VCaP (cell line): ENCODE data around the gene TMEM138.
A peak's percentile ranks its signal among the peaks of the same experiment; 100 is the strongest.

Experiments used
- H3K27ac ChIP-seq: fragments of 450-650 bp; 2 replicates; pipeline ENCODE4 v1.5.1; 2017
- CTCF ChIP-seq: fragments of 450-650 bp; conservative IDR thresholded peaks from 2 replicates; pipeline ENCODE4 v1.5.1; 2017; ENCODE audit warnings: mild to moderate bottlenecking, moderate library complexity

Gene TMEM138

DNA sequence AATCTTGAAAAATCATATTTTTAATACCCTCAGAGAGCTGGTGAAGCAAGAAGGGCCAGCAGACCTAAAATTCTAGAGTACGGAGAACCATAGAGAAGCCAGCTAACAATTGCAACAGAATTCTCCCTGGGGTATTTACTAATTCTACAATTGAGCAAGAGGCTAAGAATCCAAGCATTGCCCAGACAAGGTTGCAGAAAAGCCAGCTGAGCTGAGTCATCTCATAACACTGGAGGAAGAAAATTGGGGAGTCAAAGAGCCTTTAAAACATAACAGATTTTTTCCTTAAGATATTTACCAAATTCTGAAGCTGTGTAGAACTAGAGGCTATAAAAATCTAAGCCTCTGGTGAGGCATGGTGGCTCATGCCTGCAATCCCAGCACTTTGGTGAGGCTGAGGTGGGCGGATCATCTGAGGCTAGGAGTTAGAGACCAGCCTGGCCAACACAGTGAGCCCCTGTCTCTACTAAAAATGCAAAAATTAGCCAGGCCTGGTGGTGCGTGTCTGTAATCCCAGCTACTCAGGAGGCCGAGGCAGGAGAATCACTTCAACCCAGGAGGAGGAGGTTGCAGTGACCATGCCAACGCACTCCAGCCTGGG is 16.6 kb downstream of the TMEM138 start:
- no peak for TF ChIP-seq CTCF
- H3K27ac ChIP-seq = no peak overlapping the region; the same call in 1 of the 2 replicates

DNA sequence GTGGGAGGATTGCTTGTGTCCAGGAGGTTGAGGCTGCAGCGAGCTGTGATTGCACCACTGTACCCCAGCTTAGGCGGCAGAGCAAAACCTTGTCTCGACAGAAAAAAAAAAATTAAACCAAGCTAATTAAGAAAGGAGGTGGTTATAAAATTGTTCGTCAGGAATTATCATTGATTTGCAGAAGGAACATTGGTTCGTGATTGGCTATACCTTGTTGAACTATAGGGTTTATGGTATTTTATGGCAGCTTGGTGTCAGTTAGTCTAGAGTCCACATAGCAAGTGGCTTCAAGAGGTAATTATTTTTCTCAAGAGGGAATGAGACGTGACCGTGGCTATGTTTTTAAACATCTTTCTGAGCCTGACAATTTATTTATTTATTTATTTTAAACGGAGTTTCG is 18.7 kb downstream of the TMEM138 start:
- no peak for TF ChIP-seq CTCF
- no peak overlapping the region for H3K27ac ChIP-seq

GRCh38 chr11:61383859-61384258 is 21.7 kb downstream of the TMEM138 start:
- peak overlapping the region; percentile 5; the same call in 1 of the 2 replicates for H3K27ac ChIP-seq

- no peak for TF ChIP-seq CTCF
- H3K27ac ChIP-seq = peak overlapping the region; percentile 5; the same call in 1 of the 2 replicates
Observed at GRCh38 chr11:61384271-61385242, 22.4 kb downstream of the TMEM138 start.

DNA sequence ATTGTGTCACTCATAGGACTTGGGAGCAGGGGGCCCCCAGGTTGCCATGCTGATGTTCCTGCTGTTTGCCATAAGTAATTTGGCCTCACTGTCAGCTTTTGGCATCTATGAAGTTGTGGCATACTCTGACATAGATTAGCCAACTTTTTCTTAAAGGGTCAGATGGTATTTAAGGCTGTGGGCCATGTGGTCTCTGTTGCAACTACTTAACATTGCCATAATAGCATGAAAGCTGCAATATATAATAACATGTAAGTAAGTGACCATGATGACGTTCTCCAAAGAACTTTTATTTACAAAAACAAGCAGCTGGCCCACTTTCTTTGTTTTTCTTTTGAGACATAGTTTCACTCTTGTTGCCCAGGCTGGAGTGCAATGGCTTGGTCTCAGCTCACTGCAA is 28.0 kb downstream of the TMEM138 start:
- no peak for TF ChIP-seq CTCF
- no peak overlapping the region for H3K27ac ChIP-seq

DNA sequence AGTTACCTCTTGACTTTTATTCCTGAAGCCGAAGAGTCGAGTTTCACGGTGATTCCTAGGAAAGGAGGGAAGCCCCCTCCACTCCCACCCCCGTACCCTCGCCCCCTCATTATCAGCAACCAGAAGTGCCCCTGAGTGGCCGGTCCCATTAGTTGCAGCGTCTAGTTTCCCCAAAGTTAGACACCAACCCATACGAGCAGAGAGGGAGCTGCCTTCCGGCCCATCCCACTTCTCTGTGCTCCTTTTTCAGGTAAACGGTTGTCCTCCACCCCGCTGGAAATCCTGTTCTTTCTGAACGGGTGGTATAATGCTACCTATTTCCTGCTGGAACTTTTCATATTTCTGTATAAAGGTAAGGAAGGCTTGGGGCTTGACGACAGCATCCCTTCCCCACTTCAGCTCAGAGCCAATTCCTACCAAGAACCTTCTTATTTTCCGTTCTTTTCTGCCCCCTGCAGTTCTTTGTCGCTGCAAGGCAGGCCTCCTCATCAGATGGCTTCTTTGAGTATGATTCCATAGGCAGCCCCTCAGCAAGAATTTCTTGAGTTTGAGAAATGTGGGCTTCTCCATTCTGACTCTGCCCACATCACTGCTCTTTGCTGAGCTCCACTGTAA is 30.9 kb downstream of the TMEM138 start:
- H3K27ac ChIP-seq = peak overlapping the region; percentile 91
- TF ChIP-seq CTCF = peak; percentile 47

DNA sequence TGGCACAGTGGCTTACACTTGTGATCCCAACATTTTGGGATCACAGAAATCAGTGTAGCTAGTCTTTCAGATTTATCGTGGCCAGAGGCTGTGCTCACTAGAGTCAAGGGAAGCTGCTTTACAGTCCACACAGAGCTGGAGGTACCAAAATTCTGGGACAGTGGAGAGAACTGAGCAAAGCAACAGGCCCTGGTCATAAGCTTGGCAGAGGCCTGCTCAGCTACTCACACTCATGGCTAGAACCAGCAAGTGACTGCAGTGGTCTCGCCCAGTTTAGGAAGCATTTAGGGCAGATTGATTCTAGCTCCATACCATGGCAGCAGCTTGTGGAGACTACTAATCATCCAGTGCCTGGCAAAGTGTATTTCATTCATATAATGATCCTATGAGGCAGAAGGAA is 39.0 kb downstream of the TMEM138 start:
- no peak for TF ChIP-seq CTCF
- H3K27ac ChIP-seq = no peak overlapping the region
